WI38 (cell line): ENCODE results near the gene RRAD.

Source experiments
- H3K4me3 ChIP-seq: 2 replicates; pipeline ENCODE4 v1.5.1; 2011; ENCODE audit warnings: low read depth, mild to moderate bottlenecking, control low read depth, low read length
- TF ChIP-seq, protein P1 (sequence below): IDR thresholded peaks from 2 replicates; pipeline ENCODE4 v1.5.1; 2012; ENCODE audit warnings: low read depth, mild to moderate bottlenecking, control low read depth, low read length

Gene RRAD

DNA sequence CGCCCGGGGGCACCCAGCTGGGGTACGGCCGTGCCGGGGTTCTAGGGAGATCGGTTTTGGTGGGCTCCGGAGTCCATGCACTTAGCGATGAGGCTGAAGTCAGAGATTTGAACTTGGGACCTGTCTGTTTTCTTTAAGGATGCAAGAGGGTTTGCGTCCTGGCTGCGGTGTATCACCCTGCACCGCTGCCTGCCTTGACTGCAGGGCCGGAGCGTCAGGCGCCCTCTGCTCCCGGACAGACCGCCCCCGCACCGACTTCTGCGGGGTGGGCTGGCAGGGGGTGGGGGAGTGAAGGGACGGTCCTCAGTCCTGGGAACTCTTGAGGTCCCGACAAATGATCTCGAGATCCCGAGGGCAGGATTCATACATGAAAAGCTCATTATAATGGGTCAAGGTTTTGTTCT, 44.3 kb downstream of the RRAD start:
- TF ChIP-seq, protein P1, sequence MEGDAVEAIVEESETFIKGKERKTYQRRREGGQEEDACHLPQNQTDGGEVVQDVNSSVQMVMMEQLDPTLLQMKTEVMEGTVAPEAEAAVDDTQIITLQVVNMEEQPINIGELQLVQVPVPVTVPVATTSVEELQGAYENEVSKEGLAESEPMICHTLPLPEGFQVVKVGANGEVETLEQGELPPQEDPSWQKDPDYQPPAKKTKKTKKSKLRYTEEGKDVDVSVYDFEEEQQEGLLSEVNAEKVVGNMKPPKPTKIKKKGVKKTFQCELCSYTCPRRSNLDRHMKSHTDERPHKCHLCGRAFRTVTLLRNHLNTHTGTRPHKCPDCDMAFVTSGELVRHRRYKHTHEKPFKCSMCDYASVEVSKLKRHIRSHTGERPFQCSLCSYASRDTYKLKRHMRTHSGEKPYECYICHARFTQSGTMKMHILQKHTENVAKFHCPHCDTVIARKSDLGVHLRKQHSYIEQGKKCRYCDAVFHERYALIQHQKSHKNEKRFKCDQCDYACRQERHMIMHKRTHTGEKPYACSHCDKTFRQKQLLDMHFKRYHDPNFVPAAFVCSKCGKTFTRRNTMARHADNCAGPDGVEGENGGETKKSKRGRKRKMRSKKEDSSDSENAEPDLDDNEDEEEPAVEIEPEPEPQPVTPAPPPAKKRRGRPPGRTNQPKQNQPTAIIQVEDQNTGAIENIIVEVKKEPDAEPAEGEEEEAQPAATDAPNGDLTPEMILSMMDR, result no peak
- peak overlapping the region; percentile 89 for H3K4me3 ChIP-seq

GRCh38 chr16:66880288-66881013, 44.9 kb downstream of the RRAD start, which contains the start of gene PDP2:
Gene PDP2, plus strand, starts transcription at chr16:66880515. Its CDS starts 3,770 bp downstream, at chr16:66884285.
- TF ChIP-seq, protein P1, result no peak

DNA sequence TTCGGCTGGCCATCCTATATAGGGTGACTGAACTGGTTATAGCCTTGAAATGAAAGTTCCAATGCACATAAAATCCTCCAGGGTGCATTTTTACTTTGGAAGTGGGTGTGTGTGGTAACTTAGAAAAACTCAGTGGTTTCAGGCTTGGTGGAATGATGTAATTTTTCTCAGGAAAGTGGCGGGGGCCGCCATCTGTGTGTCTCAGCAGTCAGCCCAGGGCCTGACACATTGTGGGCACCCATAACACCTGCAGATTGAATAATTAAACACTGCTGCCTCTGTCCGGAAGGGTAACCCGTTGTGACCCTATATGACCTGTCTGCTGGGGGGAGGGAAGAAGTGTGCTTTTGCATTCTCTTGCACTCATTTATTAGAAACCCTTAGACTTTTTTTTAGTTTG, 47.3 kb downstream of the RRAD start:
- TF ChIP-seq, protein P1, result no peak
- no peak overlapping the region for H3K4me3 ChIP-seq

More at GRCh38 chr16:66880288-66881013, 44.9 kb downstream of the RRAD start, which contains the start of gene PDP2:
- H3K4me3 ChIP-seq, result peak within 1 kb of the TSS; percentile 89

DNA sequence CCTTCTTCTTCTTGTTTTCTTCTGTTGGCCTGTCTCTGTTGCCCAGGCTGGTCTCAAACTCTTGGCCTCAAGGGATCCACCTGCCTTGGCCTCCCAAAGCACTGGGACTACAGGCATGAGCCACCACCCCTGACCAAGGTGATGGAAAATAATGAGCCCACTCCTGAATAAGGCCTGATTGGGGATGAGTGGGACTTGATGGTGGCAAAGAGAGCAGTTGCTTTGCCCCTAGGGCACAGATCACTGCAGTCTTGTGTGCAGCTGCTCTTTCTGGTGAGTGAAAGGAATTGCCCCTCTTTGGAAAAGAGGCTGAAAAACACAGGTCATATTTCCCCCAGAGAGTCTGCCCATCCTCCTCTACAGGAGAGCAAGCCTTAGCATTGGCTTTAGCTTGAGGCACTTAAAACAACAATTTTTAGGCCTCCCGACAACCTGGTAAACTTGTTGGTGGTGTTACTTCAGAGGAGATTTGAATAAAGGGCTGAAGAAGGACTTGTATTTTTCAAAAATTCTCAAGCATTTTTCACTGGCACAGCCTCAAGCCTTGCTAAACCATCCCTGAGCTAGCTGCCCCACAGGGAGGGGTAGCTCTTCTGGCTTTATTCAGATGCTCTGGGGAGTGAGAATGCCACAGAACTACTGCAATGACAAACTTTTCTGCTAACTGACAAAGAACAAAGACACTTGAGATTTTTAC, 51.1 kb downstream of the RRAD start:
- H3K4me3 ChIP-seq, result no peak overlapping the region
- TF ChIP-seq, protein P1, result no peak

DNA sequence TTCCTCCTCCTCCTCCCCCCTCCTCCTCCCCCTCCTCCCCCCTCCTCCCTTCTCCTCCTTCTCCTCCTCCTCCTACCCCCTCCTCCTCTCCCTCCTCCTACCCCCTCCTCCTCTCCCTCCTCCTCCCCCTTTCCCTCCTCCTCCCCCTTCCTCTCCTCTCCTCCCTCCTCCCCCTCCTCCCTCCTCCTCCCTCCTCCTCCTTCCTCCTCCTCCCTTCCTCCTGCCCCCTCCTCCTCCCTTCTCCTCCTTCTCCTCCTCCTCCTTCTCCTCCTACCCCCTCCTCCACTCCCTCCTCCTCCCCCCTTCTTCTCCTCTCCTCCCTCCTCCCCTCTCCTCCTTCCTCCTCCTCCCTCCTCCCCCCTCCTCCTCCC, 51.7 kb downstream of the RRAD start:
- H3K4me3 ChIP-seq, result no peak overlapping the region
- TF ChIP-seq, protein P1, result no peak

DNA sequence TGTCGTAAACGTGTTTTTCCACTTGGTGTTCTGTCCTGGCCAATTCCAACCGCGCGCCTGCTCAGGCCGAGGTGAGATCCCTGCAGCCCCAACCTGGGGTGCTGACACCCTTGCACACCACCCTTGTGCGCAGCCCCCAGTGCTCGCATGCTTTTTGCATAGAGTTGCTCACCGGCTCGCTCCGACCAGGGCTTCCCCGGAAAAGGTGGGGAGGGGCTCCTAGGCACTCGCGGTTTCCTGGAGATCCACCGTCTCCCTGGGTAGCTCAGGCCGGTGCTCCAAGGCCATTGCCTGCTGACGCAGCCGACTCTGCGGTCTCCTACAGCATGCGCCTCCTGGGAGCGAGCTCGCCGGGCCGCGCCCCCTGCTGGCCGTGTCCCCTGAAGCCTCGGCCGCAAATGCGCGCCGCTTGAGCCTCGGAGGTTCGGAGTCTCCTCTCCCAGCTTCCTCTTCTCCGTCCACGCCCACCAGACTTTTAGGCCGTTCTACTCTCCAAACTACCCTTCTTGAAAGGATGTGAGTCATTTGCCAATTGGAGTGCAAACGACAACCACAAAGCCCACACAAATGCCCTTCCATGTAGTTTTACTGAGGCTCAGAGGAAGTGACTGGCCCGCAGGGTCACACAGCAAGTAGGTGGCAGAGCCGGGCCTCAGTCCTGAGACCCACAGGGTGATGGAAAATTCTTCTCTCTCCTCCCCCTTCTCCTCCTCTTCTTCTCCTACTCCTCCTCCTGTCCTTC, 52.2 kb downstream of the RRAD start:
- peak overlapping the region; percentile 45 for H3K4me3 ChIP-seq
- TF ChIP-seq, protein P1, result peak; percentile 82
